ENCODE data around the gene MRTFB. TPM values are rescaled to one million over a fixed set of nuclear protein-coding genes. Genes with fewer than 3 reads are reported as not detected.

The MRTFB gene
- total RNA-seq, 1 donor from 2014 or later = 83.1 TPM

DNA sequence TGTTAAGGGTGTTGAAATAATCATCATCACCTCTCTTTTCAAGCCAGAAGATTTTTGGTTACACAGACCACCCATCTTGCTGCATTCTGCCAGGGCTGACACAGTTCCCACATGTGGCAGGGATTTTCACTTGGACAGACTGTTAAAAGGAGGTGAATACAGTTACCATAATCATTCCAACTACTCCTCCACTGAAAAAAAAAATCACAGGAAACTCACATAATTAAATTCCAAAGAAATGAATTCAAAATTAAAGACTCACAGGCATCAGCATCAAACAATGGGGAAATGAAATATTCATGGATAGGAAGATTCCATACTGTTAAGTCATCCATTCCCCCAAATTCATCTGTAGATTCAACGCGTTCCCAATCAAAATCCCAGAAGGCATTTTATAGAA is 209.4 kb downstream of the MRTFB start:
- DNase-seq (ENCODE audit: low spot score, unreplicated experiment) = no peak
- H3K4me1 Mint-ChIP-seq (ENCODE audit: low read depth) = peaks cover 23% of the 10 kb centered on the region
- no peaks in the 10 kb centered on the region for H3K36me3 Mint-ChIP-seq (ENCODE audit: insufficient read depth)
- peaks cover 4% of the 10 kb centered on the region for H3K9me3 Mint-ChIP-seq (ENCODE audit: low read depth)
- H3K27ac Mint-ChIP-seq = no peak overlapping the region
- H3K4me3 Mint-ChIP-seq (ENCODE audit: low read depth) = no peak overlapping the region
- TF ChIP-seq, protein P1, sequence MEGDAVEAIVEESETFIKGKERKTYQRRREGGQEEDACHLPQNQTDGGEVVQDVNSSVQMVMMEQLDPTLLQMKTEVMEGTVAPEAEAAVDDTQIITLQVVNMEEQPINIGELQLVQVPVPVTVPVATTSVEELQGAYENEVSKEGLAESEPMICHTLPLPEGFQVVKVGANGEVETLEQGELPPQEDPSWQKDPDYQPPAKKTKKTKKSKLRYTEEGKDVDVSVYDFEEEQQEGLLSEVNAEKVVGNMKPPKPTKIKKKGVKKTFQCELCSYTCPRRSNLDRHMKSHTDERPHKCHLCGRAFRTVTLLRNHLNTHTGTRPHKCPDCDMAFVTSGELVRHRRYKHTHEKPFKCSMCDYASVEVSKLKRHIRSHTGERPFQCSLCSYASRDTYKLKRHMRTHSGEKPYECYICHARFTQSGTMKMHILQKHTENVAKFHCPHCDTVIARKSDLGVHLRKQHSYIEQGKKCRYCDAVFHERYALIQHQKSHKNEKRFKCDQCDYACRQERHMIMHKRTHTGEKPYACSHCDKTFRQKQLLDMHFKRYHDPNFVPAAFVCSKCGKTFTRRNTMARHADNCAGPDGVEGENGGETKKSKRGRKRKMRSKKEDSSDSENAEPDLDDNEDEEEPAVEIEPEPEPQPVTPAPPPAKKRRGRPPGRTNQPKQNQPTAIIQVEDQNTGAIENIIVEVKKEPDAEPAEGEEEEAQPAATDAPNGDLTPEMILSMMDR (IDR thresholded peaks at IDR 0.05; ENCODE audit: unreplicated experiment) = no peak
- H3K27me3 Mint-ChIP-seq = no peaks in the 10 kb centered on the region

DNA sequence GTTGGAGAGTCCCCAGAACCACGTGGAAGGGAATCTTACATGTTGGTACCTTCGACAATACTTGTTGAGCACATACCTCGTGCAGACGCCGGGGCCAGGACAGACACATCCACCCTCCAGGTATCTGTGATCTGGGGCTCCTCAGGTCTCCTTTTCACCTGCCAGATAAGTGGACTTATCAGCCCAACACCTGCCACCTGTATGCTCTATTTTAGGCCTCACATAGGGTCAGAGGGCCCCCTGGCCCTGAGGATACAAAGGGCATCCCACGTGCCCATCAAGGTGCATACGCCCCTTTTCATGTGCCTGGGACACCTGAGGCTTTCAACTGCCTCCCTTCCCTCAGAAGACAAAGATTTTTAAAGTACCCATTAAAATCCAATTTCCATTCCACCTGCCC is 212.7 kb downstream of the MRTFB start:
- Mint-ChIP-seq H3K27ac (no peak overlapping the region), H3K4me3 (ENCODE audit: low read depth) (peak overlapping the region; percentile 55), H3K4me1 (ENCODE audit: low read depth) (peaks cover 20% of the 10 kb centered on the region), H3K9me3 (ENCODE audit: low read depth) (no peaks in the 10 kb centered on the region), H3K27me3 (peaks cover 2% of the 10 kb centered on the region), H3K36me3 (ENCODE audit: insufficient read depth) (no peaks in the 10 kb centered on the region)
- DNase-seq (ENCODE audit: low spot score, unreplicated experiment) = no peak
- TF ChIP-seq, protein P1 (IDR thresholded peaks at IDR 0.05; ENCODE audit: unreplicated experiment) = no peak

DNA sequence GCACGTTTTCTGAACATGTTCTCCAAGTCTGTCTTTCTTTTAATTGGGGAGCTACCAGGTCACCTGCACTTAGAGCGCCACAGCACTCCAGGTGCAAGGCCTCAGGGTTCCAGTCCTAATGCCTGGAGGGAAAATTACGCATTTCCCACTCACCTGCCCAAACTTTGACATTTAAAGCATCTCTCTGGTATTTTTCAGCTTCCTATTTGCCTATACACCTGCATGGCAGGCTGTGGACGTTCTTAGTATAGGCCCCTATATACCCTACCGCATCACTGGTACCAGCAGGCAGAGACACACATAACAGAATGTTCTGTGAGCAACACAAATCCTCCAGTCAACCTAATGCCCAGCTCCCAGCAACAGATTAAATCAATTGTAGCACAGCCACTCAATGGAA is 213.3 kb downstream of the MRTFB start:
- TF ChIP-seq, protein P1 (IDR thresholded peaks at IDR 0.05; ENCODE audit: unreplicated experiment) = no peak
- peak overlapping the region; percentile 44 for H3K27ac Mint-ChIP-seq
- DNase-seq (ENCODE audit: low spot score, unreplicated experiment) = no peak
- peak overlapping the region; percentile 91 for H3K4me3 Mint-ChIP-seq (ENCODE audit: low read depth)
- H3K4me1 Mint-ChIP-seq (ENCODE audit: low read depth) = peaks cover 18% of the 10 kb centered on the region
- H3K27me3 Mint-ChIP-seq = peaks cover 2% of the 10 kb centered on the region
- H3K36me3 Mint-ChIP-seq (ENCODE audit: insufficient read depth) = no peaks in the 10 kb centered on the region
- H3K9me3 Mint-ChIP-seq (ENCODE audit: low read depth) = peaks cover 4% of the 10 kb centered on the region

DNA sequence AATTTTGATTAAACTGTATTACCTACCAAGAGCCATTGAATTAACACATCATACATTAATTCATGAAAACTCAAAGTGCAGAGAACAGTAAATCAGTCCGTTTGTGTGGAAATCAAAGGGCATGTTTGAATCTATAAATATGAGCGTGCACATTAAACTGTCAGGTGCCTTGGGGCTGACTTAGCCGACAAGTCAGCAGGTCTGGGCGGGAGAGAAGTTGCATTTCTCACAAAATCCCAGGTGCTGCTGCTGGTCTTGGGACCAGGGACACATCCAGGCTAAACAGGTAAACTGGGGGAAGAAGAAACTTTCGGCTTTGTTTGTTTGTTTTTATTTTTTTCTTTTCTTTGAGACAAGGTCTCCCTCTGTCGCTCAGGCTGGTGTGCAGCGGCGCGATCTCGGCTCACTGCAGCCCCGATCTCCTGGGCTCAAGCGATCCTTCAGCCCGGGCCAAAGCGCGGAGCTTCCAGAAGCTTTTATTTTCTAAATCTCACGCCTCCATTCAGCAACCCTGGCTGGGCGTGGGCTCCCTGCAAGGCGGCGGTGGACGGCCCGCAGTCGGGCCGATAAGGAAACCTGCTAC is 213.9 kb downstream of the MRTFB start:
- H3K27ac Mint-ChIP-seq = peak overlapping the region; percentile 97
- H3K4me1 Mint-ChIP-seq (ENCODE audit: low read depth) = peaks cover 16% of the 10 kb centered on the region
- DNase-seq (ENCODE audit: low spot score, unreplicated experiment) = no peak
- H3K4me3 Mint-ChIP-seq (ENCODE audit: low read depth) = peak overlapping the region; percentile 91
- TF ChIP-seq, protein P1 (IDR thresholded peaks at IDR 0.05; ENCODE audit: unreplicated experiment) = no peak
- peaks cover 4% of the 10 kb centered on the region for H3K9me3 Mint-ChIP-seq (ENCODE audit: low read depth)
- peaks cover 2% of the 10 kb centered on the region for H3K27me3 Mint-ChIP-seq
- H3K36me3 Mint-ChIP-seq (ENCODE audit: insufficient read depth) = no peaks in the 10 kb centered on the region

DNA sequence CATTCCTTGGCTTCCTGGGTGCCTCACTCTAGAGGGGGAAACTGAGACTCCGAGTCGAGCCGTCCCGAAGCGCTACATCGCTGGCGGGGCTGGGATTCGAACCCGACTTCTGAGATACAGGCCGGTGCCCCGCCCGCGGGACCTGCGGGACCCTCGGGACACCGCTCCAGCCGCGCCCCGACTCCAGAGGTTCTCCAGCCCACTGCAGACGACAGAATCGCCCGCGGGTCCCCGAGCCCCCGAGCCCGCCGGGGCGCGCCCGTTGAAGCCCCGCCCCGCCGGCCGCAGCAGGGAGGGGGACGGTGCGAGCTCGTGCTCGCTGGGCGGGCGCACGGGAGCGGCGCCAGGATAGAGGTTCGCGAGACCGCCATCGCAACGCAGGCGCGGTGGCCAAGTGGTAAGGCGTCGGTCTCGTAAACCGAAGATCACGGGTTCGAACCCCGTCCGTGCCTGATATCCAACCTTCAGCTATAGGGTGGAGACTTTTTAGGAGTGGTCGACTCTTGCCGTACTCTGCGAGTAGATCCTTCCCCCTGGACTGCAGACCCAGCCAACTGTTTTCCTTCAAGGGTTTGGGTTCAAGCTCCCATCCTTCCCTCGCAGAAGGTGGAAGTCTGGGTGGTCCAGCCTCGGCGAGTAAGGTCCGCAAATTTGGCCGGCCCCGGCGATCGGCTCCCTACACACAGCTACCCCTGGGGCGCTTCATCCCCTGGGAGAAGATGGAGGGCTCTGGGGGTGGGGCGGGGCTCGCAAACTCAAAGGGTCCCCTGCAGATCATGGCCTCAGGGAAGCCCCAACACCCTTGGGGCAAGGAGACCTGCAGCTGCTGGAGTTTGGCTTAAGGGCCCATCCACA is 214.6 kb downstream of the MRTFB start:
- peak; percentile 99 for DNase-seq (ENCODE audit: low spot score, unreplicated experiment)
- TF ChIP-seq, protein P1 (IDR thresholded peaks at IDR 0.05; ENCODE audit: unreplicated experiment) = no peak
- H3K27me3 Mint-ChIP-seq = peaks cover 2% of the 10 kb centered on the region
- peaks cover 9% of the 10 kb centered on the region for H3K4me1 Mint-ChIP-seq (ENCODE audit: low read depth)
- peak overlapping the region; percentile 97 for H3K27ac Mint-ChIP-seq
- peak overlapping the region; percentile 91 for H3K4me3 Mint-ChIP-seq (ENCODE audit: low read depth)
- no peaks in the 10 kb centered on the region for H3K36me3 Mint-ChIP-seq (ENCODE audit: insufficient read depth)
- peaks cover 4% of the 10 kb centered on the region for H3K9me3 Mint-ChIP-seq (ENCODE audit: low read depth)
